WI38 (cell line): ENCODE measurements around the gene CCDC92.

ENCODE experiments used
- H3K4me3 ChIP-seq: 2 replicates; pipeline ENCODE4 v1.5.1; 2011; ENCODE audit warnings: low read depth, mild to moderate bottlenecking, control low read depth, low read length
- CTCF ChIP-seq: IDR thresholded peaks from 2 replicates; pipeline ENCODE4 v1.5.1; 2012; ENCODE audit warnings: low read depth, mild to moderate bottlenecking, control low read depth, low read length

The CCDC92 gene

GRCh38 chr12:123924539-123924938 lies 48.1 kb downstream of the CCDC92 start:
- TF ChIP-seq CTCF, result no peak
- H3K4me3 ChIP-seq, result no peak overlapping the region

- H3K4me3 ChIP-seq, result no peak overlapping the region
- no peak for TF ChIP-seq CTCF
Observed at GRCh38 chr12:123923927-123924326, 48.7 kb downstream of the CCDC92 start.

GRCh38 chr12:123923038-123923437 lies 49.6 kb downstream of the CCDC92 start:
- TF ChIP-seq CTCF, result no peak

GRCh38 chr12:123919980-123920360 lies 52.7 kb downstream of the CCDC92 start:
- H3K4me3 ChIP-seq, result no peak overlapping the region
- TF ChIP-seq CTCF, result no peak

More at GRCh38 chr12:123923038-123923437, 49.6 kb downstream of the CCDC92 start:
- no peak overlapping the region for H3K4me3 ChIP-seq

- H3K4me3 ChIP-seq, result no peak overlapping the region
- no peak for TF ChIP-seq CTCF
Observed at GRCh38 chr12:123917337-123917850, 55.2 kb downstream of the CCDC92 start.

GRCh38 chr12:123916729-123917128 lies 55.9 kb downstream of the CCDC92 start:
- TF ChIP-seq CTCF, result no peak
- H3K4me3 ChIP-seq, result no peak overlapping the region

GRCh38 chr12:123914726-123915333 lies 57.8 kb downstream of the CCDC92 start:
- TF ChIP-seq CTCF, result no peak
- no peak overlapping the region for H3K4me3 ChIP-seq
